ENCODE data around the gene FGF7. TPM values are rescaled to one million over a fixed set of nuclear protein-coding genes. Genes with fewer than 3 reads are reported as not detected.
"Not testable (repeated sequence)": the region's sequence is repeated elsewhere in the genome, so short reads cannot be mapped to it uniquely, and the experiment has no call there.

FGF7 gene
- polyA plus RNA-seq, 1 experiment = 12.7 TPM

DNA sequence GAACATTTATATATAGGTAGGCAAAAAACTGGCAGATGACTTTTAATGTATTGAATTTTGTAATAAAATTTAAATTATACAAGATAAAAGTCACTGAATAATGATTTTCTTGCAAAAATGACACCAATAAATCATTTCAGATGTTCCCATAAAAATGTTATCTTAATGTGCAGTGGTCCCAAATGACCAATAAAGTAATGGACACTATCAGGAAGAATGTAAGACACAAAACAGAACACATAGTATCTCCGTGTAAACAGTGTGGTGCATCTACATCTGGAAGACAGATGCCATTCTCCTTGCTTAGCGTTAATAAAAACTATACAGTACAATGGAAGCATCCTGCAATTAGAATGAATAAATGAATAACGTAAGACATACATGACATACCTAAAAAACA is 41.5 kb downstream of the FGF7 start:
- TF ChIP-seq, protein P1, sequence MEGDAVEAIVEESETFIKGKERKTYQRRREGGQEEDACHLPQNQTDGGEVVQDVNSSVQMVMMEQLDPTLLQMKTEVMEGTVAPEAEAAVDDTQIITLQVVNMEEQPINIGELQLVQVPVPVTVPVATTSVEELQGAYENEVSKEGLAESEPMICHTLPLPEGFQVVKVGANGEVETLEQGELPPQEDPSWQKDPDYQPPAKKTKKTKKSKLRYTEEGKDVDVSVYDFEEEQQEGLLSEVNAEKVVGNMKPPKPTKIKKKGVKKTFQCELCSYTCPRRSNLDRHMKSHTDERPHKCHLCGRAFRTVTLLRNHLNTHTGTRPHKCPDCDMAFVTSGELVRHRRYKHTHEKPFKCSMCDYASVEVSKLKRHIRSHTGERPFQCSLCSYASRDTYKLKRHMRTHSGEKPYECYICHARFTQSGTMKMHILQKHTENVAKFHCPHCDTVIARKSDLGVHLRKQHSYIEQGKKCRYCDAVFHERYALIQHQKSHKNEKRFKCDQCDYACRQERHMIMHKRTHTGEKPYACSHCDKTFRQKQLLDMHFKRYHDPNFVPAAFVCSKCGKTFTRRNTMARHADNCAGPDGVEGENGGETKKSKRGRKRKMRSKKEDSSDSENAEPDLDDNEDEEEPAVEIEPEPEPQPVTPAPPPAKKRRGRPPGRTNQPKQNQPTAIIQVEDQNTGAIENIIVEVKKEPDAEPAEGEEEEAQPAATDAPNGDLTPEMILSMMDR (IDR thresholded peaks at IDR 0.05; ENCODE audit: insufficient read depth, low read depth, low read length) = no peak
- no peak for DNase-seq (ENCODE audit: low read depth)
- POLR2A ChIA-PET = no interaction called here
- H3K36me3 ChIP-seq (ENCODE audit: control insufficient read depth, insufficient read depth, low read length) = no peaks in the 10 kb centered on the region
- no peaks in the 10 kb centered on the region for H3K27me3 ChIP-seq (ENCODE audit: control insufficient read depth, insufficient read depth, low read length)
- no peak overlapping the region for H3K4me3 ChIP-seq (ENCODE audit: low read depth, low read length)
- CTCF ChIA-PET = no interaction called here

DNA sequence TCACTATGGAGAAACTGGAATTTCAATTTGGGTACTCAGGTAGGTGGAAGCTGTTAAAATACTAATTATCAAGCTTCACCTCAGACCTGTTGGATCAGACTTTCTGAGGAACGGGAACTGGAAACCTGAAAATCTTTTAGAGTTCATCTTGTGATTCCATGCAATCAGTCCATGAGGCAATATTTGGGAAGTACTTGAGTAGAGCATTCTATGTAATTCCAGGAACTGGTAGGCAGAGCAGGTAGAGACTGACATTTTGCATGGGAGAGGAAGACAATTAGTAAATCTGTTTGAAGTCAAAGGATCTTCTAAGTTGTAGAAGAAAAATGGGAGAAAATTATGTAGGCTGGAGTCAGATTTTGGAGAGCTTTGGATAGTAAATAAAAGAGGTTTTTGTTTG is 43.1 kb downstream of the FGF7 start:
- POLR2A ChIA-PET = no interaction called here
- CTCF ChIA-PET = no interaction called here
- no peaks in the 10 kb centered on the region for H3K36me3 ChIP-seq (ENCODE audit: control insufficient read depth, insufficient read depth, low read length)

DNA sequence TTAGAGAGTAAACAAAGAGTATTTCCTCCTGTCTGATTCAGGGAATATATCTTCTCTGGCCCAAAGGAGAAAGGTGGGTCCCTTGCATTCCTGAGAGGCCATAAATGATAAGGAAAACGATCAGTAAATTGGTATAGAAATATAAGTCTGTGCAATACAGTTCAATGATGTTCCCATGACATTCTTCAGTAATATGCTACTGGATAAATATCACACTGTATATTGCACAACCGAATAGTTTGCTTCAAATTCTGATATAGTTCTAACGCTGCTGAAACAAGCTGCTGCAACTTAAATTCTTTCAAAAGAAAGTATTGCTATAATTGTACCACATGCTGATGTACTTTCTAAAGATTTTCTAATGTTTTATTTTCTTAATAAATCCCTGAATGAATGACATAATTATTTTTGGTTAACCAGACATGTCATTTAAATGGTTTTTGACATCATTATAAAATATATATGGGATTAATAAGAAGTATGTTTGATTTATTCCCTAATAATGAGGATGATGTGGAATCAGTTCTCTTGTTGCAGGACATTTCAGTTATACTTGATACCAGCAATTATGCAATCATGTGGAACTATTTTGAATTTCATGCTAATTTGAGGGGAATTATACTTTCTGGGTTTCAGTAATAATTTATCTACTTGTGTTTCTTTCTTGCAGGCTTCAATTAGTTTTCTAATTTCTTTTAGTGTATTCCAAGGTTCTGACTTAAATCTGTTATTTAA is 44.9 kb downstream of the FGF7 start:
- DNase-seq (ENCODE audit: low read depth) = no peak
- ChIA-PET POLR2A (no interaction called here), CTCF (no interaction called here)
- H3K27me3 ChIP-seq (ENCODE audit: control insufficient read depth, insufficient read depth, low read length) = no peaks in the 10 kb centered on the region
- no peak overlapping the region for H3K4me3 ChIP-seq (ENCODE audit: low read depth, low read length)
- no peaks in the 10 kb centered on the region for H3K36me3 ChIP-seq (ENCODE audit: control insufficient read depth, insufficient read depth, low read length)
- TF ChIP-seq, protein P1 (IDR thresholded peaks at IDR 0.05; ENCODE audit: insufficient read depth, low read depth, low read length) = no peak

More for the DNA sequence above, 43.1 kb downstream of the FGF7 start:
- Histone ChIP-seq H3K27me3 (ENCODE audit: control insufficient read depth, insufficient read depth, low read length) (no peaks in the 10 kb centered on the region), H3K4me3 (ENCODE audit: low read depth, low read length) (no peak overlapping the region)
- no peak for DNase-seq (ENCODE audit: low read depth)
- TF ChIP-seq, protein P1 (IDR thresholded peaks at IDR 0.05; ENCODE audit: insufficient read depth, low read depth, low read length) = no peak

DNA sequence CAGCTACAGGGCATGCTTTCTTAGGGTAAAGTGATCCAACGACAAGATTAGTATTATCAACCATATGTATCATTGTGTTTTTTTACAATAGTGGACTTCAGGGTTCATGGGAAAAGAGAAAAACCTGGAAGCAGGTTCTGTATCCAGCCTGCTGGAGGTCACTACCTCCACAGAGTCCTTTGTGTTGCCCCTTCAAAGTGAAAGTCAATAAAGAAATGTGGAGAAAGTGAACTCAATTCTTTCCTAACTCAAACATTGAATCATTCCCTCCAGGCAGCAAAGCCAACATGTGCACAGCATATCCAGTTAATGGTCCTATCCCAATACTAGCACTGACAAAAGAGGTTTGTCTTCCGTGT is 45.4 kb downstream of the FGF7 start:
- TF ChIP-seq, protein P1 (IDR thresholded peaks at IDR 0.05; ENCODE audit: insufficient read depth, low read depth, low read length) = no peak
- Histone ChIP-seq H3K27me3 (ENCODE audit: control insufficient read depth, insufficient read depth, low read length) (no peaks in the 10 kb centered on the region), H3K36me3 (ENCODE audit: control insufficient read depth, insufficient read depth, low read length) (no peaks in the 10 kb centered on the region), H3K4me3 (ENCODE audit: low read depth, low read length) (no peak overlapping the region)
- ChIA-PET CTCF (no interaction called here), POLR2A (no interaction called here)
- DNase-seq (ENCODE audit: low read depth) = peak; percentile 32

DNA sequence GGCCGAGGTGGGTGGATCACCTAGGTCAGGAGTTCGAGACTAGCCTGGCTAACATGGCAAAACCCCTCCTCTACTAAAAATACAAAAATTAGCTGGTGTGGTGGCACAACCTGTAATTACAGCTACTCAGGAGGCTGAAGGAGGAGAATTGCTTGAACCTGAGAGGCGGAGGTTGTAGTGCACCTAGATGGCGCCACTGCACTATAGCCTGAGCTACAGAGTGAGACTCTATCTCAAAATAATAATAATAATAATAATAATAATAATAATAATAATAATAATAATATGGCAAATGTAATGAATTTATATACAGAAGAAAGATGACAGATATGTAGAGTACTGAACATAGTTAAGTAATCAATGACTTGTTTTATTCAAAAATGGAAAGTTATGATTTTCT is 48.2 kb downstream of the FGF7 start:
- DNase-seq (ENCODE audit: low read depth); POLR2A ChIA-PET; H3K27me3 ChIP-seq (ENCODE audit: control insufficient read depth, insufficient read depth, low read length); H3K36me3 ChIP-seq (ENCODE audit: control insufficient read depth, insufficient read depth, low read length); H3K4me3 ChIP-seq (ENCODE audit: low read depth, low read length): not testable (repeated sequence)
- CTCF ChIA-PET = interaction anchor here (1.0 to 1.6 kb wide), 4 partner anchors 20 to 384 kb away, joined by 3 to 5 read pairs (median 3); no protein-coding TSS in a partner anchor

DNA sequence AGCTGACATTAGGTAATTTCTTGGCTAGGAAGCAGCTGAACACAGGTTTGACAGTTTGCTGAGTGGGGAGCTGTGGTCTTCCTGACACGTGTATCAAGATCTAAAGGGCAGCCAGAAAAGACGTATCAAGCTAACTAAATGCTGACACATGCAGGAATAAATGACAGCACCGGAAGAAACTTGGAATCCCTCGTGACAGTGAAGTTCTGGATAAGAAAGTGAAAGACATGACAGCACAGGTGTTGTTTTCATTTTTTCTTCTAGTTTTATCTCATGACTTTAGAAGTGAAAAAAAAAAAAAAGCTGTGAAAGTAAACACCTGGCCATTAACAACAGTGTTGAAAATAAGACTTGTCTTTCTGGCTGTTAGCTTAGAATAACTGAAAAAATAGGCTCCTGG is 48.7 kb downstream of the FGF7 start:
- ChIA-PET CTCF (interaction anchor here (0.6 to 1.6 kb wide), 7 partner anchors 19 to 384 kb away, joined by 3 to 5 read pairs (median 3); partner anchors contain the start of genes DTWD1 and FAM227B), POLR2A (interaction anchor here (0.6 kb wide), 1 partner anchor 11 kb away, joined by 4 read pairs; no protein-coding TSS in a partner anchor)
- Histone ChIP-seq H3K27me3 (ENCODE audit: control insufficient read depth, insufficient read depth, low read length) (no peaks in the 10 kb centered on the region), H3K4me3 (ENCODE audit: low read depth, low read length) (no peak overlapping the region), H3K36me3 (ENCODE audit: control insufficient read depth, insufficient read depth, low read length) (no peaks in the 10 kb centered on the region)
- TF ChIP-seq, protein P1 (IDR thresholded peaks at IDR 0.05; ENCODE audit: insufficient read depth, low read depth, low read length) = no peak
- DNase-seq (ENCODE audit: low read depth) = no peak

Measured in BJ (cell line).